ENCODE measurements around the gene DYNLRB1.

The DYNLRB1 gene

DNA sequence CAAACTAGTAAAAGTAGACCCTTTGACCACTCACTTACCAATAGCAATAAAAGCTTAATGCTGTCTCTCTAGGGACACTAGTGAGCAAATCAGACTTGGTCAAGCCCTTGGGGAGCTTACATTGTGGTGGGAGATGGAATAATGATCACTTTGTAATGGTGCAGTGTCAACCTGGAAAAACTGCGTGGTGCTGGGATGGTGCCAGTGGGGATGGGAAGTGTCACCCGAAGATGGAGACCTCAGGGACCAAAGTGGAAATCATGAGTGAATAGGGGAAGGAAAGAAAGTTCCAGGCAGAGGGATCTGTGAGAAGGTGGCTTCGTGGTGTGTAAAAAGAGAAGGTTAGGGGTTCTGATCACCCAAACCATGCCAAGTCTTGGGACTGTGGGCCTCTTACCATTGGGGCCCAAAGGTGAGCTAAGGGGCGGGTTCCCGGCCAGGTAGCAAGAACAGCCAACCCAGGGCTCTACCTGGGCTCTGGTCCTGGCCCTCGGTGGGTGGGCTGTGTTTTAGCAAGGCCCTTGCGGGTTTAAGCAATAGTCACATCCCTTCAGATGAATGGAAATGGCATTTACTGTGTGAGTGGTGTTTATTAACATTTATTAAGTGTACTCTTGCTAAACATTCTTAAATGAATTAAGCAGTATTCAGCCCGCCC, 15.5 kb downstream of the DYNLRB1 start:
- Histone ChIP-seq H3K9ac (ENCODE audit: low read depth in 1 of 2, low read length in 2 of 2) (no peak overlapping the region), H3K36me3 (ENCODE audit: control insufficient read depth in 2 of 2, insufficient read depth in 2 of 2, low read length in 2 of 2) (peaks cover 70 to 83% of the 10 kb centered on the region in 2 donors), H3K9me3 (ENCODE audit: control insufficient read depth in 2 of 2, low read length in 2 of 2) (no peaks in the 10 kb centered on the region), H3K27ac (ENCODE audit: low read depth in 2 of 2, low read length in 2 of 2) (no peak overlapping the region), H3K4me3 (ENCODE audit: low read length in 2 of 2) (no peak overlapping the region), H3K4me1 (ENCODE audit: control insufficient read depth in 2 of 2, insufficient read depth in 2 of 2, low read length in 2 of 2) (peaks cover 1 to 5% of the 10 kb centered on the region in 2 donors), H3K27me3 (ENCODE audit: control insufficient read depth in 2 of 2, insufficient read depth in 2 of 2, low read length in 2 of 2) (no peaks in the 10 kb centered on the region)

- no peak overlapping the region for H3K9ac ChIP-seq (ENCODE audit: low read depth in 1 of 2, low read length in 2 of 2)
- H3K4me1 ChIP-seq (ENCODE audit: control insufficient read depth in 2 of 2, insufficient read depth in 2 of 2, low read length in 2 of 2), result peaks cover 0 to 5% of the 10 kb centered on the region in 2 donors
- no peaks in the 10 kb centered on the region for H3K9me3 ChIP-seq (ENCODE audit: control insufficient read depth in 2 of 2, low read length in 2 of 2)
- peaks cover 69 to 83% of the 10 kb centered on the region in 2 donors for H3K36me3 ChIP-seq (ENCODE audit: control insufficient read depth in 2 of 2, insufficient read depth in 2 of 2, low read length in 2 of 2)
- no peaks in the 10 kb centered on the region for H3K27me3 ChIP-seq (ENCODE audit: control insufficient read depth in 2 of 2, insufficient read depth in 2 of 2, low read length in 2 of 2)
- H3K27ac ChIP-seq (ENCODE audit: low read depth in 2 of 2, low read length in 2 of 2), result no peak overlapping the region
- no peak overlapping the region for H3K4me3 ChIP-seq (ENCODE audit: low read length in 2 of 2)
These were observed 16.1 kb downstream of the DYNLRB1 start for GRCh38 chr20:34532320-34532719.

GRCh38 chr20:34532756-34533155, 16.5 kb downstream of the DYNLRB1 start:
- no peak overlapping the region for H3K27ac ChIP-seq (ENCODE audit: low read depth in 2 of 2, low read length in 2 of 2)
- H3K27me3 ChIP-seq (ENCODE audit: control insufficient read depth in 2 of 2, insufficient read depth in 2 of 2, low read length in 2 of 2), result no peaks in the 10 kb centered on the region
- H3K4me1 ChIP-seq (ENCODE audit: control insufficient read depth in 2 of 2, insufficient read depth in 2 of 2, low read length in 2 of 2), result peaks cover 0 to 5% of the 10 kb centered on the region in 2 donors
- peaks cover 65 to 83% of the 10 kb centered on the region in 2 donors for H3K36me3 ChIP-seq (ENCODE audit: control insufficient read depth in 2 of 2, insufficient read depth in 2 of 2, low read length in 2 of 2)
- no peak overlapping the region for H3K9ac ChIP-seq (ENCODE audit: low read depth in 1 of 2, low read length in 2 of 2)
- H3K4me3 ChIP-seq (ENCODE audit: low read length in 2 of 2), result no peak overlapping the region
- H3K9me3 ChIP-seq (ENCODE audit: control insufficient read depth in 2 of 2, low read length in 2 of 2), result no peaks in the 10 kb centered on the region

DNA sequence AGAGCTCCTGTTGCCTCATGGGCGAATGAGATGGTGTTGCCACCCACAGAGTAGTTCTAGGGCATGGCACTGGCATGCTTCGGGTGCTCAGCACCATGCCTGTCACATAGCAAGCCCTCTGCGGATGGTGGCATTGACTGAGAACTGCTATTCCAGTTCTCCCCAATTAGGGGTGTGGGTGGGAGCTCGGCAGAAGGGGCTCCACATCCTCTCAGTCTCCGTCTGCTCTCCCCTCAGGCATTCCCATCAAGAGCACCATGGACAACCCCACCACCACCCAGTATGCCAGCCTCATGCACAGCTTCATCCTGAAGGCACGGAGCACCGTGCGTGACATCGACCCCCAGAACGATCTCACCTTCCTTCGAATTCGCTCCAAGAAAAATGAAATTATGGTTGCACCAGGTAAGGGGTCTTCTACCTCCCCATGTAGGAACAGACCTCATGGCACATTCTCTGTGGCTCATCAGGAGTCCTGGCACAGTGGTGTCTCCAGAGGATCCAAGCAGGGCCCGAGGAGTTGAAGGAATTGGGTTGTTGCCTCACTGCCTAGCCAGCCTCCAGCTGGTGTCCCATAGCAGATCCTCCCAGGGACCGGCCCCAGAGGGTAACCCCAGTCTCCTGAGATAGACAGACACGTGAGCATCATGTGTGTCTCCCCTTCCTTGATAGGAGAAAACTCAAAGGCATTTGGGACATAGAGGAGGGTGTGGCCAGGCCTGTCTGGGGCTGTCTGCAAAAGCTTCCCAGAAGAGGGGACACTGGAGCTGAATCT, 18.4 kb downstream of the DYNLRB1 start:
- no peaks in the 10 kb centered on the region for H3K27me3 ChIP-seq (ENCODE audit: control insufficient read depth in 2 of 2, insufficient read depth in 2 of 2, low read length in 2 of 2)
- no peaks in the 10 kb centered on the region for H3K4me1 ChIP-seq (ENCODE audit: control insufficient read depth in 2 of 2, insufficient read depth in 2 of 2, low read length in 2 of 2)
- H3K9ac ChIP-seq (ENCODE audit: low read depth in 1 of 2, low read length in 2 of 2), result no peak overlapping the region
- H3K36me3 ChIP-seq (ENCODE audit: control insufficient read depth in 2 of 2, insufficient read depth in 2 of 2, low read length in 2 of 2), result peaks cover 66 to 79% of the 10 kb centered on the region in 2 donors
- no peak overlapping the region for H3K4me3 ChIP-seq (ENCODE audit: low read length in 2 of 2)
- H3K9me3 ChIP-seq (ENCODE audit: control insufficient read depth in 2 of 2, low read length in 2 of 2), result no peaks in the 10 kb centered on the region
- no peak overlapping the region for H3K27ac ChIP-seq (ENCODE audit: low read depth in 2 of 2, low read length in 2 of 2)

DNA sequence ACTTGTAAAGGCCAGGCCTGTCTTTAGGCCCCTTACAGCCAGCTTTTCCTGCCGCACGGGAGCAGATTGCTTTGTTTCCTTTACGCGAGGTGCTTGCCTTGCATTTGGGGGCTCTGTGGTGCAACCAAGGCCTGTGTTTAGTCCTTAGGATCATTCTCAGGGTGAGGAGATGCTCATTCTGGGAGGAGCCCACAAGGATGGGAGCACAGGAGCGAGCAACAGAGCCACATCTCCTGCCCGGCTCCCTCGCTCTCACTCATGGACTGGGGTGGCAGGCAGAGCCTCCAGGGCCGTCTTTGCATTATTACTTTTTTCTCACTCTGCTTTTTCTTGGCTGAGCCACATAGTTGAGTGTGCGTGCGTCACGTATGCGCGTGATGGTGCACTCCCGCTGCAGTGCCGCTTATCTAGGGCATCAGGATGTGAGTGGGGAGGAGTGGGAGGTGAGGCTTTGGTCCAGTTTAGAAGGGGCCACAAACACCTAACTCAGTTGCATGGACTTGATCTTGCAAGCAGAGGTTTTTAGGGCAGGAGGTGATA, 19.1 kb downstream of the DYNLRB1 start:
- Histone ChIP-seq H3K9me3 (ENCODE audit: control insufficient read depth in 2 of 2, low read length in 2 of 2) (no peaks in the 10 kb centered on the region), H3K4me3 (ENCODE audit: low read length in 2 of 2) (no peak overlapping the region), H3K9ac (ENCODE audit: low read depth in 1 of 2, low read length in 2 of 2) (no peak overlapping the region), H3K27ac (ENCODE audit: low read depth in 2 of 2, low read length in 2 of 2) (no peak overlapping the region), H3K4me1 (ENCODE audit: control insufficient read depth in 2 of 2, insufficient read depth in 2 of 2, low read length in 2 of 2) (no peaks in the 10 kb centered on the region), H3K27me3 (ENCODE audit: control insufficient read depth in 2 of 2, insufficient read depth in 2 of 2, low read length in 2 of 2) (no peaks in the 10 kb centered on the region), H3K36me3 (ENCODE audit: control insufficient read depth in 2 of 2, insufficient read depth in 2 of 2, low read length in 2 of 2) (peaks cover 64 to 75% of the 10 kb centered on the region in 2 donors)

DNA sequence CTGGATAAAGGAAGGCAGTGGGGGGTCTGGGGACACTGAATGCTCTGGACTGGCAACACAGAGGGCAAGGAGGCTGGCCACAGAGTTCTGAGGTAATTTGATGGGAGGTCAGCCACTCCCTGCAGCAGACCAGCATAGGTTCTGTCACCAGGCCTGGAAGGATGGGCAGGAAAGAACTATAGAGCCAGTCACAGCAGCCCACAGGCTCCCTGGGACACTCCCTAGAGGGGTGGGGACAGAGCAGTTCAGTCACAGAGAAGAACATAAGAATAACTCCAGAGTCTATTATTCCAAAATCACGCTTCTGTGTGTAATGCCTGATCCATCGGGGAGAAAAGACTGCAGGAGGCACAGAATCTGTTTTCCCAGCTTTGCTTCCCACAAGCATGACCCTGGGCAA, 19.6 kb downstream of the DYNLRB1 start:
- no peak overlapping the region for H3K9ac ChIP-seq (ENCODE audit: low read depth in 1 of 2, low read length in 2 of 2)
- H3K36me3 ChIP-seq (ENCODE audit: control insufficient read depth in 2 of 2, insufficient read depth in 2 of 2, low read length in 2 of 2), result peaks cover 64 to 75% of the 10 kb centered on the region in 2 donors
- no peak overlapping the region for H3K27ac ChIP-seq (ENCODE audit: low read depth in 2 of 2, low read length in 2 of 2)
- no peaks in the 10 kb centered on the region for H3K4me1 ChIP-seq (ENCODE audit: control insufficient read depth in 2 of 2, insufficient read depth in 2 of 2, low read length in 2 of 2)
- H3K27me3 ChIP-seq (ENCODE audit: control insufficient read depth in 2 of 2, insufficient read depth in 2 of 2, low read length in 2 of 2), result no peaks in the 10 kb centered on the region
- H3K9me3 ChIP-seq (ENCODE audit: control insufficient read depth in 2 of 2, low read length in 2 of 2), result no peaks in the 10 kb centered on the region
- H3K4me3 ChIP-seq (ENCODE audit: low read length in 2 of 2), result no peak overlapping the region

DNA sequence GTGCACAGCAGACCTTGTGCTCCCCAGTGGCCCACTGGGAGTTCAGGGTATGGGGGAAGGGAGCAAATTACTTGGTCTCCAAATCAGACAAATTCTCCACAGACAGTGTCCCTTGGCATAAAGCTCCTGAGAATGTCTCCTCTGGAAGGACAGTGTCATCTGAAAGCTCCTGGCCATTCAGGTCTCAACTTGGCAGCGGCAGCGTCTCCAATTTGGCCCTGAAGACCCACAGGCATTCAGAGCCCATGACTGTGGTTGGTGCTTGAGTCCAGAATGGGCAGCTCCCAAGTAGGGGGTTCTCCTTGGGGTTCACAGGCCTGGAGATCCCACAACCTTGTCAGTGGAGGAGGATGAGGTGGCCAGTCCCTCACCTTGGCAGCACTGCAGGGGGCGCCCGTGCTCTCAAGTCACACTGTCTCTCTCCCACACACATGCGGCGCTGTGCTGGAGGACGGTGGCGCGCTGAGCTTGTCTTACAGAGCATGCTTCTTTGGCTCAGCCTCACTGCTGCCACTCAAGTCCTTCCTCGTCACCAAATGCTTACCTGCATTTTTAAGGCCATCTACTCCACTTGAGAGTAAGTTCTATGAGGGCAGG, 20.7 kb downstream of the DYNLRB1 start:
- no peaks in the 10 kb centered on the region for H3K4me1 ChIP-seq (ENCODE audit: control insufficient read depth in 2 of 2, insufficient read depth in 2 of 2, low read length in 2 of 2)
- peaks cover 65 to 75% of the 10 kb centered on the region in 2 donors for H3K36me3 ChIP-seq (ENCODE audit: control insufficient read depth in 2 of 2, insufficient read depth in 2 of 2, low read length in 2 of 2)
- no peak overlapping the region for H3K4me3 ChIP-seq (ENCODE audit: low read length in 2 of 2)
- no peak overlapping the region for H3K27ac ChIP-seq (ENCODE audit: low read depth in 2 of 2, low read length in 2 of 2)
- H3K9me3 ChIP-seq (ENCODE audit: control insufficient read depth in 2 of 2, low read length in 2 of 2), result no peaks in the 10 kb centered on the region
- no peaks in the 10 kb centered on the region for H3K27me3 ChIP-seq (ENCODE audit: control insufficient read depth in 2 of 2, insufficient read depth in 2 of 2, low read length in 2 of 2)
- H3K9ac ChIP-seq (ENCODE audit: low read depth in 1 of 2, low read length in 2 of 2), result no peak overlapping the region

DNA sequence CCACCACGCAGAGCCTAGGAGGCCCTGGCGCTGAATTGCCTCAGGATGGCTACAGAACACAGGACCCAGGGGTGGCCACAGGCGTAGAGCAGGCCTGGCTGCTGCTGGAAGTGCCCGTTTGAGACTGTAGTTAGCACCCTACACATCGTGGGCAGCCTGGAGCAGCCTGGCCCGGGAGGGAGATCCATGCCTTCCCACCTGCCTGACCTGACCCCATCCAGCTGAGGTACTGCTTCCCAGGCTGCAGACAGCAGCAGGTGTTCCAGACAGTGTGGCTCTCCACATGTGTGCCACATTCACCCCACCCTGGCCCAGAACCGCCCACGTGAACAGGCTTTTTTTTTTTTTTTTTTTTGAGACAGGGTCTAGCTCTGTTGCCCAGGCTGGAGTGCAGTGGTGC, 21.4 kb downstream of the DYNLRB1 start:
- Histone ChIP-seq H3K9me3 (ENCODE audit: control insufficient read depth in 2 of 2, low read length in 2 of 2) (no peaks in the 10 kb centered on the region), H3K36me3 (ENCODE audit: control insufficient read depth in 2 of 2, insufficient read depth in 2 of 2, low read length in 2 of 2) (peaks cover 62 to 75% of the 10 kb centered on the region in 2 donors), H3K9ac (ENCODE audit: low read depth in 1 of 2, low read length in 2 of 2) (no peak overlapping the region), H3K4me1 (ENCODE audit: control insufficient read depth in 2 of 2, insufficient read depth in 2 of 2, low read length in 2 of 2) (no peaks in the 10 kb centered on the region), H3K27ac (ENCODE audit: low read depth in 2 of 2, low read length in 2 of 2) (no peak overlapping the region), H3K27me3 (ENCODE audit: control insufficient read depth in 2 of 2, insufficient read depth in 2 of 2, low read length in 2 of 2) (no peaks in the 10 kb centered on the region), H3K4me3 (ENCODE audit: low read length in 2 of 2) (no peak overlapping the region)

DNA sequence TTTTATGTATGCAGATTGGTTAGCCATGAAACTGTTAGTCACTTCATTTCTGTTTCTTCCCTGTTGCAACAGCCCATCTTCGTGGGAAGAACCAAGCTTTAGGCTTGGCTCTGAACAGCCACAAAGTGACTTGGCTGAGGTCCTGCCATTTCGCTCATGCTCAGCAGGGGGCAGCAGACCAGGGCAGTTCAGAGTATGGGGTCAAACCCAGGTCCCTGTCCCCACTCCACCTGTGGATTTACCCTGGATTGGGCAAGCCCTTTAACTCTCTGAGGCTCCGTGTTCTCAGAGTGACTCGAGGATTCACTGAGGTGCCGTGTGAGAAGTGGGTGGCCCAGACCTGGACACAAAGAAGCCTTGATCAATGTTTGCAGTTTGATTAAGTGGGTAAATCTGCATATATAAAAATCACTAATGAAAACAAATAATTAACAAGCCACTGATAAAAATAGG, 22.5 kb downstream of the DYNLRB1 start:
- peaks cover 55 to 68% of the 10 kb centered on the region in 2 donors for H3K36me3 ChIP-seq (ENCODE audit: control insufficient read depth in 2 of 2, insufficient read depth in 2 of 2, low read length in 2 of 2)
- no peaks in the 10 kb centered on the region for H3K9me3 ChIP-seq (ENCODE audit: control insufficient read depth in 2 of 2, low read length in 2 of 2)
- no peak overlapping the region for H3K9ac ChIP-seq (ENCODE audit: low read depth in 1 of 2, low read length in 2 of 2)
- no peak overlapping the region for H3K27ac ChIP-seq (ENCODE audit: low read depth in 2 of 2, low read length in 2 of 2)
- peaks cover 4% of the 10 kb centered on the region in 2 donors for H3K4me1 ChIP-seq (ENCODE audit: control insufficient read depth in 2 of 2, insufficient read depth in 2 of 2, low read length in 2 of 2)
- no peaks in the 10 kb centered on the region for H3K27me3 ChIP-seq (ENCODE audit: control insufficient read depth in 2 of 2, insufficient read depth in 2 of 2, low read length in 2 of 2)
- H3K4me3 ChIP-seq (ENCODE audit: low read length in 2 of 2), result no peak overlapping the region

DNA sequence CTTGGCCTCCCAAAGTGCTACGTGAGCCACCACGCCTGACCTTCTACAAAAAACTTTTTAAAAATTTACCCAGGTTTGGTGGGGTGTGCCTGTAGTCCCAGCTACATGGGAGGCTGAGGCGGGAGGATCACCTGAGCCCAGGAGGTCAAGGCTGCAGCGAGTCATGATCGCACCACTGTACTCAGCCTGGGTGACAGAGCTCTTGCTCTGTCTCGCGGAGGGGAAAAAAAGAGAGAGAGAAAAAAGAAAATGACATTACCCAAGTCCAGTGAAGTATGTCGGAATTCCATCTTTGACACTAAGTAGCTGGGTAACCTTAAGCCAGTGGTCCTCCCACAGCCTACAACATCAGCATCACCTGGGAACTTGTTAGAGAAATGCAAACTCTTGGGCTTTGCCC, 23.5 kb downstream of the DYNLRB1 start:
- Histone ChIP-seq H3K27ac (ENCODE audit: low read depth in 2 of 2, low read length in 2 of 2) (no peak overlapping the region), H3K36me3 (ENCODE audit: control insufficient read depth in 2 of 2, insufficient read depth in 2 of 2, low read length in 2 of 2) (peaks cover 48 to 61% of the 10 kb centered on the region in 2 donors), H3K27me3 (ENCODE audit: control insufficient read depth in 2 of 2, insufficient read depth in 2 of 2, low read length in 2 of 2) (no peaks in the 10 kb centered on the region), H3K4me1 (ENCODE audit: control insufficient read depth in 2 of 2, insufficient read depth in 2 of 2, low read length in 2 of 2) (peaks cover 11 to 13% of the 10 kb centered on the region in 2 donors), H3K9ac (ENCODE audit: low read depth in 1 of 2, low read length in 2 of 2) (no peak overlapping the region), H3K4me3 (ENCODE audit: low read length in 2 of 2) (no peak overlapping the region), H3K9me3 (ENCODE audit: control insufficient read depth in 2 of 2, low read length in 2 of 2) (no peaks in the 10 kb centered on the region)

Measured in mucosa of rectum (tissue), 2 donors.